C1 segment of cervical spinal cord (tissue), 14 donors: ENCODE results near the gene CCDC171.
"Not testable (repeated sequence)": the region's sequence is repeated elsewhere in the genome, so short reads cannot be mapped to it uniquely, and the experiment has no call there.

Experiments
- DNase-seq, 14 donors: peaks; one replicate each; lab custom pipeline; 2025; lab: John Stamatoyannopoulos, UW

Gene CCDC171

DNA sequence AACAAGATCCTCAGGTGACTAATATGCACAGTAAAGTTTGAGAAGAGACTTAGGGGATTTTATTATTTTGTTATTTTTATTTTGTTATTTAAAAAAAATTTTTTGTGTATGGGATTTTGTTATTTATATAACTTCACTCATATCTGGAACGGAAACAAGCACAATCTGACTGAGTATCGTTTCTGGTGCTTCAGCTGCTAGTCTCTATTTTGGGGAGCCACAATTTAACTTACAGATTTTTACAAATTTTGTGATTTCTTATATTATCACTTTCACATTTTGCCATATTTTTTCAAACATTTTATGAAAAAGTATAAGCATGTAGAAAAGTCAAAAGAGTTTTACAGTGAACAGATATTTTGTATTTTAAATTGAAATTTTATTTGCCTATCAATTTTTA, 208.7 kb downstream of the CCDC171 start:
- no peak for DNase-seq

DNA sequence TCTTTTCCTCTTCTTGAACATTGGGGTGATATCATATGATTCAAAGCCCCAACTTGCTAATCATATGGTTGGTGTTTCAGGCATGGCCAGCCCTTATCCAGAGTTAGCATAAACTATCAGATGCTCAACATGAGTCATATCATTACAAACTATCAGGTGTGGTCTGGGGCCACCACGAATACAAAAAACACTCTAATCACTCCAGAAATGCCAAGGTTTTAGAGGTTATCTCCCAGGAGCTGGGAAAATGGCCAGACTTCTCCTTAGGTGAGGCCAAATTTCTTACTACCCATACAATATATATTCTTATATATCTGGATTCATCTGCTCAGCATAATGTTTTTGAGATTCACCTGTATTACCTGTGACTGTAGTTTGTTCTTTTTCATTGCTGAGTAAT, 210.5 kb downstream of the CCDC171 start:
- no peak for DNase-seq

DNA sequence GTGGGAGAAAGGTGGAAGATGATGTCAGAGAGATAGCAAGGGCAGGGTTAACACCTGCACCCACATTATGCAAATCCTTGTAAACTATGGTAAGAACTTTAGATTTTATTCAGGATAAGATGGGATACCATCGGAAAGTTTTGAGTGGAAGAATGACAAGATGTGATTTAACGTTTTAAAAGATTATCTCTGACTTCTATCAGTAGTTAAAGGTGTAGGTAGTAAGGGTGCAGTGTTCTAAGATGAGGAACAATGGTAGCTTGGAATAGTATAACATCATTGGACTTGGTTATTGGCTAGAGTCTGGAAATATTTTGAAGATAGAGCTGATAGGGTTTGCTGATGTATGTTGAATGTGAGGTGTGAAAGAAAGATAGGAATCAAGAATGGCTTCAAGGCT, 211.3 kb downstream of the CCDC171 start:
- DNase-seq, result no peak

DNA sequence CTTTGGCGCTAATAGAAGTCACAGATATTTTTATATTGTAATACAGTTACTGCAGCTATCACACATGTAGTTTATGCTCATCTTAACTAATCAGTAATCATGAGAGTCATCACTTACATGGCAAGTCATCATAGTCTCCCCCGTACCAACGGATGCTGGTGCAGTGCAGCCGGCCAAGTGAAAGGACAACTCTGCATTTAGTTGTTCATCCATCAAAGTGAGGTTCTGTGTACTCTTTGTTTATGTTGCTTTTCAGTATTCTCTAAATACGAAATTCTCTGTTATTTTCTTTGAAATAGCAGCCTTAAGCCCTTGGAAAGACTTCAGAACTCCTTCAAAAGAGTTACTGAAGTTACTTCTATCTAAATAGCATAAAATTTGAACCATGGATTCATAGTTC, 216.7 kb downstream of the CCDC171 start:
- DNase-seq, result no peak

DNA sequence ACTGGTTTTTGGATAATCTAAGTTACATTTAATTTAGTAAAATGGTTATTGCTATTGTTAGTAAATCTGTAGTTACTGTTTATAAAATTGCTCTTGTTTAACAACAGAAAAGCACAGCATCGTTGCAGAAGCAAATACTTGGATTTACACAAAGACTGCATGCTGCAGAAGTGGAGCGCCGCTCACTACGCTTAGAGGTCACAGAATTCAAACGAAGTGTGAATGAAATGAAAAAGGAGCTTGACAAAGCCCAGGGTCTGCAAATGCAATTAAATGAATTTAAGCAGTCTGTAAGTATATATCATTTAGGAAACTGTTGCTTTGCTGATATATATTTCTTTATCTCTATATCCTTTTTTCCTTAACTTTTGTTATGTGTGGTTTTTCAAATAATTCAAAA, 226.0 kb downstream of the CCDC171 start:
- no peak for DNase-seq

DNA sequence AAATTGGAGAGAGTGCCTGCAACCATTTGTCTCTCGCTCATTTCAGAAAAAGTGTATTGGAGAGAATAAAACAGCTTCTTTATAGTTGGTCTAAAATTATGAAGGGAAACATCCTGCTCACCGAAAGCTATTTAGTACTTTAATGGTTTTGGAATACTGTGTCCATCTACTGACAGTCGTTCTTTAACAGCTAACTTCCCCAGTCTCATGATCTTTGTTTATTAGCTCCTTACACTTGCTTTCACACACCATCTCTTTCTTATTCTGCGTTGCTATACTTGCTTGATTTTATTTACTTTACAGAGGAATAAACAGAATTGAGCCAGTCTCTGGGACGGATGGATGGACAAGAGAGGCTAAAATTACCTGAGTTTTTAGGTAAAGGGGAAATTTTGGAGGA, 229.3 kb downstream of the CCDC171 start:
- DNase-seq, result no peak

DNA sequence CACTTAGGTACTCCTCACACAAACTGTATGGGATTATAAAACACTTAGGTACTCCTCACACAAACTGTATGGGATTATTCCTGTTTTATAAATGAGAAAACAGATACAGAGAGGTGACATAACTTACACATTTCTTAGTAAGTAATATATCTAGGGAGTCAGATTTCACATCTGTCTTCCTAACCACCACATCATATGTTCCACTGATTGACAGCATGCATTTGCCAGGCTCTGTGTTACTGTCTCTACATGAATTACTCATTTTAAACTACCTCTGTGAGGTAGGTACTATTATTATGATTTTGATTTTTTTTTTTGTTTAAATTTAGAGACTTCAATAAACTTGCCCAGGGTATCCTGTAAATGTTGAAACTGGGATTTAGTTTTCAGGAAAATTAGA, 232.7 kb downstream of the CCDC171 start:
- DNase-seq, result no peak

DNA sequence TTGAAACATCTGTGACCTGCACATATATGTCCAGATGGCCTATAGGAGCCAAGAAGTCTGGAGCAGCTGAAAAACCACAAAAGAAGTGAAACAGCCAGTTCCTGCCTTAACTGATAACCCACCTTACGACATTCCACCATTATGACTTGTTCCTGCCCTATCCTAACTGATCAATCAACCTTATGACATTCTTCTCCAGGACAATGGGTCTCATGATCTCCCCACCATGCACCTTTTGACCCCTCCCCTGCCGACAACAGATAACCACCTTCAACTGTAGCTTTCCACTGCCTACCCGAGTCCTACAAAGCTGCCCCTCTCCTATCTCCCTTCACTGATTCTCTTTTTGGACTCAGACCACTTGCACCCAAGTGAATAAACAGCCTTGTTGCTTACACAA, 233.8 kb downstream of the CCDC171 start:
- no peak for DNase-seq

DNA sequence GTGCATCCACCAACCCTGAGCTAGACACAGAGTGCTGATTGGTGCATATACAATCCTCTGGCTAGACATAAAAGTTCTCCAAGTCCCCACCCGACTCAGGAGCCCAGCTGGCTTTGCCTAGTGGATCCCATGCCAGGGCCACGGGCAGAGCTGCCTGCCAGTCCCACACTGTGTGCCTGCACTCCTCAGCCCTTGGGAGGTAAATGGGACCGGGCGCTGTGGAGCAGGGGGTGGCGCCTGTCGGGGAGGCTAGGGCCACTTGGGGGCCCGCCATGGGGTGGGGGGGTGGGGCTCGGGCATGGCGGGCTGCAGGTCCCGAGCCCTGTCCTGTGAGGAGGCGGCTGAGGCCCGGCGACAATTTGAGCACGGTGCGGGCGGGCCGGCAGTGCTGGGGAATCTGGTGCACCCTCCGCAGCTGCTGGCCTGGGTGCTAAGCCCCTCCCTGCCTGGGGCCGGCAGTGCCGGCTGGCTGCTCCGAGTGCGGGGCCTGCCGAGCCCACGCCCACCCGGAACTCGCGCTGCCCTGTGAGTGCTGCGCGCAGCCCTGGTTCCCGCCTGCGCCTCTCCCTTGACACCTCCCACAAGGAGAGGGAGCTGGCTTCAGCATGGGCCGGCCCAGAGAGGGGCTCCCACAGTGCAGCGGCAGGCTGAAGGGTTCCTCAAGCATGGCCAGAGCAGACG, 257.5 kb downstream of the CCDC171 start:
- DNase-seq, result not testable (repeated sequence)

DNA sequence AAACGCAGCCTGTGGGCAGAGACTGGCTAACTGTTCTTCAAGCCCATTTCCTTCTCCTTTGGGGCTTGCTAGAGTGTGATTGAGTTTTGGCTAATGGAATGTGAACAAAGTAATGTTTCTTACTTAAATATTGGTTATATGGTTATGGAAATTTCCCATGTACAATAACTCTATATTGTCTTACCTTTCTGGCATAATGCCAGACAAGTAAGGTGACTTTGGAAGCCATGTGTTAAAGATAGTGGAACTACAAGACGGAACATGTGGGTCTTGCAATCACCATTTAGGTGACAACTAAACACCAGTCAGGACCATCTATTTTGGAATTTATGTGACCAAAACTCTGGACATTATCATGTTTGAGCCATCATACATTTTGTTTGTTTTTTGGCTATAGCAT, 260.2 kb downstream of the CCDC171 start:
- DNase-seq, result no peak

DNA sequence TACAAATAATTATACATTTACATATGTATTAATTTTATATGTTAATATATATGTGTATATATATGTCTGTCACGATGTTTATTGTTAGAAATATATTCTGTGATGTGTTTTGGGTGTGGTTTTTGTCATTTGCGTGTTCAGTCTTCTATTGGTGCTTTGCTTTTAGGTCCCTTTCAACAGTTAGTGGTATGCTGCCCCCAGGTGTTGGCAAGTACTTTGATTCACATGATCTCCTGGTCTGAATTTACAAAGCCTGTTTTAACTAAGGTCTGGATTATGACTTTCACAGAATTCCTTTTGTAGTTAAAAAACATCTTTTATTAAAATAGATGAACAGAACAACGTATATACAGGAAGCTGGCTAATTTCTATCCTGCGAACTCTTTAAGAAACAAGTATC, 271.5 kb downstream of the CCDC171 start:
- no peak for DNase-seq

DNA sequence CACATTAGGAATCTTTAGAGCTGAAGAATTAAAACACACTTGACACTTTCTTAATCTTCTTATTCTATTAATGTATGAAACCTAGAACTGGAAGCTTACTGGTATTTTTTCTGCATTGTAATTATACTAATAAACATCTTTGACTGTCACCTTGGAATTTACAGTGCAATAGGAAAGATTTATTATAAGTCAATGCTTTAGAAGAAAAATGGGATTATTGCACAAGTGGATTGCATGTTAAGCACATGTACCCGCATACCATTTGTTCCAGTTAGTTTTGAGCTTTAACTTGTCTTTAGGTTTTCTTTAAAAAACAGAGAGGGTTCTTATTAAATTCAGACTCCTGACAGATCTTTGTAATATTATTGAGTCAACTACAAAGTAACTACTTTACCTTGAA, 278.5 kb downstream of the CCDC171 start:
- DNase-seq, result no peak

DNA sequence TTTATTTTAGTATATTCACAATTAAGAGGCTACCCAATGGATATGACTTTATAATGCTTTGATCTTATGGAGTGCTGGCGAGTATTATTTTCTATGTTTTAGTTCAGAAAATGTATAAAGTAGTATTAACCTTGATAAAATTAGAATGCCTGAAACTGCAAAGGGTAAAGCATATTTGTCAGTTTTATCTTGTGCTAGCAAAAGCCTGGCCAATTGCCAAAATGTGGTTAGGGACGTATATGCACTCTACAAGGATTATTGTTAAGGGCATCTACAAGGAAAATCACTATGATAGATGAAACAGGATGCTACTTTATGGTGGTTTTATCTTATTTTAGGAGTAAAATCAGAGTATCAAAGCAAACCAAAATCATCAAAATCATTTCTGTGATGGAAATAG, 281.7 kb downstream of the CCDC171 start:
- DNase-seq, result no peak

DNA sequence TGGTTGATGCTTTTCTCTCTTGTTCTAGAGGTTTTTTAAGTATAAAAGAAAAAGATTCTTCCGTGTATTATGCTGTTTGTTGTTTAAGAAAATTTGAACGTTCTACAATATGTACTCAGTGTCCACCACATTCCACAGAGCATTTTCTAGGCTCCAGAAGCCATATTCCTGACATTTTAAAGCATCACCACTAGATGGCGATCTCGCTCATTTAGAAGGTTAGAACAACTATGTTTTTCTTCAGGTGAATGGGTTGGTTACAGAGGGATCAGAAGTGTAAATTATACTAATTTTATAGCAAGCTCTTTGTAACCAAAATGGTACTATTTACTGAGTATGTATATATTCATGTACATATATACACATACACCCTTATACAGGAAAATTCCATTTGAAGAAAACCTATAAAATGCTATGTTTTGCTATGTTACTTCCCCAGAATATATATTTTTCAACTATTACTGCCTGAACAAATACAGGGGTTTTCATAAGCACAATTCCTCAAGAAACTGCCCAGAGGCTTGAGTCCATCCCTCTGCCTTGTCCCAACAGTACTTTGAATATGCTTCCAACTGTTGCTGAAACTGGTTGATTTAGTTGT, 284.3 kb downstream of the CCDC171 start:
- no peak for DNase-seq

DNA sequence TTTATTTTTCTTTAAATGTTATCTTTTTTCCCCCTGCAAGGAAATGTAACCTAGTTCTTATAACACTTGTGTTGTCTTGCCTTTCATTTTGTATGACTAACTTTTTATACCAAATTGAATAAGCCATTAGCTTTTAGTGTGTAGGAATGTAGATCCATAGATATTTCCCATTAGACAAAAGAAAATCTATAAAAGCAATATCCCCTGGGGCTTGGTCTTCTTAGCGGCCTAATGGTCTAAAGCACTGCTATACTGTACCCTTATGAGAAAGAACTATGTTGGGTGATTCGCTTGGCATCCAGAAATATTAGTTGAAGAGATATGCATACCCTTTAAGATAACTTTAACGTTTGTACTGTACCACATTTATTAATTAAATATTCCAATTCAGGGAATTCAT, 289.2 kb downstream of the CCDC171 start:
- no peak for DNase-seq

DNA sequence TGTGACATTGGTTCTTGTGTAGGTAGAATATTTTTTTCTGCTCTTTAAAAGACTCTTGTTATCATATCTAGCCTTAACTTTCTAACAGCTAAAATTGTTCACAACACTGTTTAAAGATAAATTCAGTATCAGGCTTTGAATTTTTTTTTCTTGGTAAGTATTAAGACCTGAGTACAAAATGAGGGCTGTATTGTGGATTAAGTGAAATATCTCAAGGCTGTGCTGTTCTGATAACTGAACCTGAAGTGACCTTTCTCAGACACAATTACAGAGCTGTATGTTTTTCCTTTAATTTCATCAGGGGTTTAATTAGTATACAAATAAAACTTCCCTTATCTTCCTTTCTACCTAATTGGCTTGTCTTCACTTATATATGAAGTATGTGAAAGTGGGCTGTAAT, 290.5 kb downstream of the CCDC171 start:
- no peak for DNase-seq

DNA sequence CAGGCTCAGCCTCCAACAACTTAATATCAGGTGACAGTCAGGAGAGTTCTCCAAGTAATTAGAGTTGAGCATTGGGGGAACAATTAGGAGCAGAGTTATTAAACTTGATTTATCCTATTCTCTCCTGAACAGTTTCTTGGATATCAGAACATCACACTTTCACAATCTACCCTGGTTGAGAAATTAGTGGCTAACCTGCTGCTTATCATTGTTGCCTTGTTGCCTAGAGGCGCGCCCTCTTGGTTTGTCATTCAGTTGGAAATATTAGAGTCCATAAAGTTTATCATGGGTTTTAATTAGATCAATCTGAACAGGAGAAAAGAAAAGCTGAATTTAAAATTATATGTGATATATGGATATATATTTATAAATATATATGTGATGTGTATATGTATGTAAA, 291.1 kb downstream of the CCDC171 start:
- no peak for DNase-seq

DNA sequence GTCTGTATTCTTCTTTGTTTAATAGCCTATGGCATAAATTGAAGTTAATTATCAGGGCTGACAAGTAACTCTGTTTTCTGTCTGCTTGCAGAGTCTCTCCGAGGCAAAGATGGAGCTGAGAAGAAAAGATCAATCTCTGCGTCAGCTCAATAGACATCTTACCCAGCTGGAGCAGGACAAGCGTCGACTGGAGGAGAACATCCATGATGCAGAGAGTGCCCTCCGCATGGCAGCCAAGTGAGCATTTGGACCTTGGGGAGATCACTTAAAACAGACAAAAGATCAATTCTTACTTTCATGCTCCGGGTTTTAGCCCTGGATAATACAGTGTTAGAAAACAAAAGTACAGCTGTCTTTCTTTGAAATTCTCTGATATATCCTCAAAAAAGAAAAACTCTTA, 293.8 kb downstream of the CCDC171 start:
- no peak for DNase-seq

DNA sequence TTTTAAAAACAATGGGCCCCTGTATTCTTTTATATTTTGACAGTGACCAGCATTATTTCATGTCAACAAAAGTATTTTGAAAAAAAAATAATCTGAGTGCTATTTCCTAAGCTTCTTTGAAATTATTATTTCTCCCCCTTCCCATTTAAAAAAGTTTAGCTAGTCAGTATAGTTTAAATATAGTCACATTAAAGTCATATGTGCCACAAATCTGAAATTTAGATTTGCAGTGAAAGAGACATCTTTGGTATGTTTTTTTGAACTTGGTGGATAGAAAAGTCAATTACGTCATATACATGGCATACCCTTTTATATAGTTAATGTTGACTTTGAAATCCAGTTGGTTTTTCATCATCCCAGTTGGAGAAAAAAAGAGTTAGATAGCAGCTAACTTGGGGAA, 297.0 kb downstream of the CCDC171 start:
- no peak for DNase-seq

DNA sequence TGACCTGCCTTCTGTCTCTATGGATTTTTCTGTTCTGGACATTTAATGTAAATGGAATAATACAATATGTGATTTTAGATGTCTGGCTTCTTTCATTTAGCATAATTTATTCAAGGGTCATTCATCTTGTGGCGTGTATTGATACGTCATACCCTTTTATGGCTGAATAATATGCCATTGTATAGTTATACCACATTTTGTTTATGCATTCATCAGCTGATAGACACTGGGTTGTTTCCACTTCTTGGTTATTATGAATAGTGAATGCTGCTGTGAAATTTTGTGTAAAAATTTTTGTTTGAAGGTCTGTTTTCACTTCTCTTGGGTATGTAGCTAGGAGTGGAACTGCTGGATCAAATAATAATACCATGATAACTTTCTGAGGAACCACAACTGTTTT, 298.9 kb downstream of the CCDC171 start:
- DNase-seq, result no peak

DNA sequence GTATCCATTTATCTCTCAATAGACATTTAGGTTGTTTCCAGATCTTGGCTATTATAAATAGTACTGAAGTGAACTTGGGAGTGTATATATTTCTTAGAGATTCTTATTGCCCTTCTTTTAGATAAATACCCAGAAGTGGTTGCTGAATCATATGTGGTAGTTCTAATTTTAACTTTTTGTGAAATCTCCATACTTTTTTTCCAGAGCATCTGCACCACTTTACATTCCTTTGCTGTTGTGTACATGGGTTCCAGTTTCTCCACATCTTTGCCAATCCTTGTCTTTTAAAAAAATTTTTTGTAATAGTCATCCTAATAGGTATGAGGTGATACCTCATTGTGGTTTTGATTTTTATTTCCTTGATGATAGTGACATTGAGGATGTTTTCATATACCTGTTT, 303.7 kb downstream of the CCDC171 start:
- no peak for DNase-seq

DNA sequence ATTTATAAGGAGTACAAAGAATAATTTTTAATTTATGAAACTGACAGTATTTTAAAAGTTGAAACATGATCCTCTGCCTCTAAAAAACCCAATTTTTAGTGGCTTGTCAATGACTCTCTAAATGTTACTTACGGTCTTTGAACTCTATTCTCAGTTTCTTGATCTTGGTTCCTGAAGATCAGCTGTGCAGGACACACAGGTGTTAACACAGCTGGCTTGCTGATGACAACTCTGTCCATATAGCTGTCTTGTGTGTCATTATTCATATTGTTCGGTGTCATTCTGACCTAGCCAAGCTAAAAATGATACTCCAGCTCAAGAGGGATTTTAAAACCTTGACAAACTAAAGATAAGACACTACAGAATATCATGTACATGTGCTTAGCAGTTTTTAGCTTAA, 314.5 kb downstream of the CCDC171 start:
- DNase-seq, result no peak

DNA sequence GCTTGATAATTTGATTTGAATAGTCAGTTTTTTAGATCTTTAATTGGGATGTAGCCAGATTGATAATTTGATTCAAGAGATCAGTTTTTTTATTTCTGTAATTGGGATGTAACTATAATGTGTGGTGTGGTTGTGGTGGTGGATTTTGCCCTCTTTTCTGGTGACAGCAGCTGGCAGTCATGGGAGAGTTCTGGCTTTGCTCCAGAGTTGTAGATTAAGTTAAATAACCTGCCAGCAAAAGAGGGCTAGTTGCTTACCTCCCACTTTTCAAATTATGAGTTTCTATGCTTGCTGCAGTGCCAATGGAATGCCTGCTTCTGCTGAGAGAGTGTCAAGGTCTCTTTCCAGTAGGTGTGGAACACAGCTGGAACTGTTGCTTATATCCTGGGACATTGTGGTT, 315.1 kb downstream of the CCDC171 start:
- DNase-seq, result no peak
